Activated naive CD4-positive, alpha-beta T cell treated with anti-CD3 and anti-CD28 coated beads, Interleukin-2, amount 10 ng/mL, durations not matched to agents 7 days and 5 days (primary cell): ENCODE results near the gene NPTN.

Experiments used
- CTCF ChIA-PET: fragments of 350-600 bp; sonication (Branson Sonifier 250); formaldehyde crosslinking; loops from one replicate; lab custom pipeline; 2021; ENCODE audit warnings: antibody characterized with exemption; lab: Charles Lee
- DNase-seq: peaks from one replicate; pipeline ENCODE4 v3.0.0-alpha.2; 2020
- H3K27ac Mint-ChIP-seq: one replicate; pipeline ENCODE4 v1.8.0; 2021; ENCODE audit warnings: mild to moderate bottlenecking, moderate library complexity, mixed read lengths
- H3K27me3 Mint-ChIP-seq: one replicate; pipeline ENCODE4 v1.8.0; 2021; ENCODE audit warnings: mild to moderate bottlenecking, mixed read lengths
- H3K36me3 Mint-ChIP-seq: one replicate; pipeline ENCODE4 v1.8.0; 2021; ENCODE audit warnings: mixed read lengths
- H3K4me1 Mint-ChIP-seq: one replicate; pipeline ENCODE4 v1.8.0; 2021; ENCODE audit warnings: mixed read lengths
- H3K4me3 Mint-ChIP-seq: one replicate; pipeline ENCODE4 v1.8.0; 2021; ENCODE audit warnings: mild to moderate bottlenecking, moderate library complexity, mixed read lengths
- H3K9me3 Mint-ChIP-seq: one replicate; pipeline ENCODE4 v1.8.0; 2021; ENCODE audit warnings: mixed read lengths

NPTN gene

DNA sequence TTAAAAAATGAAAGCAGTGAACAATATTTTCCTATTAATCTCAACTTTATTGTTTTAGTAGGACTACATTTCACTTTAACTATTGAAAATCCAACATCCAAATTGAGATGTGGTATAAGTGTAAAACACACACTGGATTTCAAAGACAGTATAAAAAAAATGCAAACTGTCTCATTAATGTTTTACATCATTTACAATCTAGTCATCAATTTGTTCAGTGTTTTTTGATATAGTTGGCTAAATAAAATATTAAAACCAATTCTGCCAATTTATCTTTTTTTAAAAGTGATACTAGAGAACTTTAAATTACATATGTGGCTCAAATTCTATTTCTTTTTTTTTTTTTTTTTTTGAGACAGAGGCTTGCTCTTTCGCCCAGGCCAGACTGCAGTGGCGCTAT is 95.1 kb downstream of the NPTN start:
- Mint-ChIP-seq H3K36me3 (no peaks in the 10 kb centered on the region), H3K27me3 (no peaks in the 10 kb centered on the region), H3K4me3 (no peak overlapping the region), H3K4me1 (no peaks in the 10 kb centered on the region), H3K27ac (no peak overlapping the region), H3K9me3 (no peaks in the 10 kb centered on the region)
- no peak for DNase-seq
- CTCF ChIA-PET, result no interaction called here

DNA sequence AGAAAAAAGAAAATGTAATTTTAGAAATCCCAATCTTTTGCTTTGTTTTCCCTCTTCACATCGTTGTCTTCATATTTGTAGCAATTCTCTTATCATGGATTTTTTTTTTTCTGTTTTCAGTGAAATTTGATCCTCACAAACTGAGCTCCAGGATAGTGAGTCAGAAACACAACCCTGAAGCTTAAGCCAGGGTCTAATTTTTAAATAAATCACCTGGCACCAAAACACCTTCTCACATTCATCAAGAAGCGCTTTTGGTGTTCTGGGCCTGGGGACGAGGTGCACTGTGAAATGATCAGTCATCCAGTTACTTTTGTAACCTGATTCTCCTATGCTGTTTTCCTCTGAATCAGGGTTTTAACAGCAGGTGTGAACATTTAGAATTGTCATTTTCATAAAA is 102.5 kb downstream of the NPTN start:
- CTCF ChIA-PET, result no interaction called here
- H3K27me3 Mint-ChIP-seq, result peaks cover 4% of the 10 kb centered on the region
- H3K27ac Mint-ChIP-seq, result no peak overlapping the region
- H3K36me3 Mint-ChIP-seq, result no peaks in the 10 kb centered on the region
- H3K4me3 Mint-ChIP-seq, result no peak overlapping the region
- no peaks in the 10 kb centered on the region for H3K4me1 Mint-ChIP-seq
- H3K9me3 Mint-ChIP-seq, result no peaks in the 10 kb centered on the region
- DNase-seq, result no peak

DNA sequence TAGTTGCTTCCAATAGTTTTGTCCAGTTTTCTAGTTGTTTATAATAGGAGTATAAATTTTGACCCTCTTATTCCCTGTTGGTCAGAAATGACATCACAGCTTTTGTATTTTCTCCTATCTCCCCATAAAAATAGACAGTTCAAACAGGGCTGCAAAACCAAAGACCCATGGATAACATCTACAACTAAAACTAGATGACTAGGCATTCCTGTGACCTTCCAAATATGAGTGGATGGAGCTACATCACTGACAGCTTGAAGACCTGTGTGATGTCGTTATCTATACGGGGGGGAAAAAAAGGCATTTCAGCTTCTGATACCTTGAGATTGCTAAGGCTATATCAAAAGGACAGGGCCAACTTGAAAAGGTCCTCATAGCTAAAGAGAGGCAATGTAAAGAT is 105.6 kb downstream of the NPTN start:
- CTCF ChIA-PET, result interaction anchor here (1.5 kb wide), 1 partner anchor 18 kb away, joined by 5 read pairs; no protein-coding TSS in a partner anchor
- Mint-ChIP-seq H3K4me3 (no peak overlapping the region), H3K9me3 (no peaks in the 10 kb centered on the region), H3K27me3 (peaks cover 4% of the 10 kb centered on the region), H3K27ac (no peak overlapping the region), H3K4me1 (no peaks in the 10 kb centered on the region), H3K36me3 (no peaks in the 10 kb centered on the region)
- DNase-seq, result no peak

DNA sequence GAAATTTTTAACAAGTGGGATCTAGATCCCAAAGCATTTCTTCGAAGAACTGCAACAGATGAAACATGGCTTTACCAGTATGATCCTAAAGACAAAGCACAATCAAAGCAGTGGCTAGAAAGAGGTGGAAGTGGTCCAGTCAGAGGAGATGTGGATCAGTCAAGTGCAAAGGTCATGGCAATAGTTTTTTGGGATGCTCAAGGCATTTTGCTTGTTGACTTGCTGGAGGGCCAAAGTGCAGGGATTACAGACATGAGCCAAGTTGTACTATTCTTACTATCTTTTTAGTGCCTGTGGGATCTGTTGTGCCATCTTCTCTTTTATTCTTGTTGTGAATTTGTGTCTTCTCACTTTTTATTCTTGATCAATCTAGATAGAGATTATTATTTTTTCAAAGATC is 108.3 kb downstream of the NPTN start:
- Mint-ChIP-seq H3K36me3 (no peaks in the 10 kb centered on the region), H3K4me1 (no peaks in the 10 kb centered on the region), H3K27ac (no peak overlapping the region), H3K27me3 (peaks cover 4% of the 10 kb centered on the region), H3K9me3 (no peaks in the 10 kb centered on the region), H3K4me3 (no peak overlapping the region)
- CTCF ChIA-PET, result no interaction called here
- no peak for DNase-seq

DNA sequence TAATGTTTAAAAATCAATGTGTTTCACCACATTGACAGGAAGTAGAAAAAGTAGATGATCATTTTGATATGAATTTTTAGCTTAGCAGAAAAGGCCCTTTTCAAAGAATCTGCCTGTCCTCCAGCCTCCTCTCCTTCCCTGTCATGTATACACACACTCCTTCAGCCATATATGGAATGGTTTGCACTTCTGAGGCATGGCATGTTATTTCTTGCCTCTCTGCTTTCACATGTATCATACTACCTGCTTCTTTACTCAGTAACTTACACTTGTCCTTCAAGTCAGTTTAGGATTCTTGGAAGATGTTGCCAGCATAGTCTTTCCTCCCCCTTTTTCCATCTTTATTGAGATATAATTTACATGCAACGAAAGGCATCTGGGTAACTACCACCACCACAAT is 111.2 kb downstream of the NPTN start:
- no peaks in the 10 kb centered on the region for H3K9me3 Mint-ChIP-seq
- H3K27ac Mint-ChIP-seq, result no peak overlapping the region
- H3K27me3 Mint-ChIP-seq, result peaks cover 1% of the 10 kb centered on the region
- CTCF ChIA-PET, result no interaction called here
- H3K36me3 Mint-ChIP-seq, result no peaks in the 10 kb centered on the region
- H3K4me1 Mint-ChIP-seq, result peaks cover 10% of the 10 kb centered on the region
- no peak overlapping the region for H3K4me3 Mint-ChIP-seq
- no peak for DNase-seq

DNA sequence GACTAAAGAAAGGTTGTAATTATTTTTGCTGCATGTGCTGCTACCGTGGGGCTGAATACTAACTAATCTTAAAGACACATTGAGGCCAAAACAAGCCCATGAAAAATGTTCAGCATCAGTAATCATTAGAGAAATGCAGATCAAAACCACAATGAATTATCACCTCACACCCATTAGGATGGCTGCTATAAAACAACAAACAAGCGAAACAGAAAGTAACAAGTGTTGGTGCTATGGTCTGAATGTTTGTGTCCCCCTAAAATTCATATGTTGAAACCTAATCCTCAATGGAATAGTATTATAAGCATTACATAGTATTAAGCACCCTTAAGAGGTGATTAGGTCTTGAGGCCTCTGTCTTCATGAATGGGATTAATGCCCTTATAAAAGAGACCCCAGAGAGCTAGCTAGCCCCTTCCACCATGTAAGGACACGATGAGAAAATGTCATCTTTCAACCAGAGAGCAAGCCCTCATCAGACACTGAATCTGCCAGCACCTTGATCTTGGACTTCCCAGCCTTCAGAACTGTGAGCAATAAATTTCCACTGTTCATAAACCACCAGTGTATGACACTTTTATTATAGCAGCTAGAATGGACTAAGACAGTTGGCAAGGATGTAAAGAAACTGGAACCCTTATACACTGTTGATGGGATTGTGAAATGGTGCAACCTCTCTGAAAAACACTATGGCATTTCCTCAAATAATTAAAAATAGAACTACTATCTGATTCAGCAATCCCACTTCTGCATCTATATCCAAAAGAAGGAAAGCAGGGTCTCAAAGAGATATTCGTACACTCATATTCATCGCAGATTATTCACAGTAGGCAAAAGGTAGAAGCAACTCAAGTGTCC is 114.1 kb downstream of the NPTN start:
- CTCF ChIA-PET, result interaction anchor here (1.0 kb wide), 1 partner anchor 117 kb away, joined by 3 read pairs; no protein-coding TSS in a partner anchor
- peaks cover 13% of the 10 kb centered on the region for H3K4me1 Mint-ChIP-seq
- H3K27ac Mint-ChIP-seq, result no peak overlapping the region
- no peak for DNase-seq
- no peaks in the 10 kb centered on the region for H3K36me3 Mint-ChIP-seq
- H3K9me3 Mint-ChIP-seq, result no peaks in the 10 kb centered on the region
- no peak overlapping the region for H3K4me3 Mint-ChIP-seq
- H3K27me3 Mint-ChIP-seq, result no peaks in the 10 kb centered on the region

DNA sequence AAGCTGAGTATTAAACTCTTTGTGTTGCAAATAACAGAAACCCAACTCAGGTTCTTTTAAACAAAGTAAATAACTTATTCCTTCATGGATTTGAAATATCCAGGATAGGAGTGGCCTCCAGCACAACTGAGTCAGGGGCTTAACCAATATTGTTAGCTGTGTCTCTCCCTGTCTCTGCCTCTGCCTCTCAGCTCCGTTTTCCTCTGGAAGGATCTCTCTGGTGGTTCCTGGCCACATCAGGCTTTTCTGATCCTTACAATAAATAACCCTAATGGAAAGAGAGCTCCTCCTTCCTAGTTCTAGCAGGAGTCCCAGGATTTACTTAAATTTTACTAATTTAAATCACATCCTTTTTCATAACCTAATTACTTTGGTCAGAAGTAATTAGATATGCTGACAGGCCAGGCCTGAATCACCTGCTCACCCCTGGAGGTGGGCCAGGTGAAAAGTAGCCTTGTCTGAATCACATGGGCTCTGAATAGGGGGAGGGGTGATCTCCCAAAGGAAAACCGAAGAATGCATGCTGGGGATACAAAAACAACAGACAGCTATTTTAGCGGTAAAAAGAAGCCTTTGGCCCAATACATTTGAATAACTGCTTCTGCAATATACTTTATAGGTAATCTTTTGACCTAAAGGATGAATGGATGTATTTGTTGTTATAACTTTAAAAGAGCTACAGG is 114.9 kb downstream of the NPTN start:
- H3K36me3 Mint-ChIP-seq, result no peaks in the 10 kb centered on the region
- H3K9me3 Mint-ChIP-seq, result no peaks in the 10 kb centered on the region
- H3K4me3 Mint-ChIP-seq, result no peak overlapping the region
- CTCF ChIA-PET, result interaction anchor here (1.0 kb wide), 1 partner anchor 118 kb away, joined by 3 read pairs; no protein-coding TSS in a partner anchor
- no peak overlapping the region for H3K27ac Mint-ChIP-seq
- DNase-seq, result no peak
- no peaks in the 10 kb centered on the region for H3K27me3 Mint-ChIP-seq
- peaks cover 13% of the 10 kb centered on the region for H3K4me1 Mint-ChIP-seq

DNA sequence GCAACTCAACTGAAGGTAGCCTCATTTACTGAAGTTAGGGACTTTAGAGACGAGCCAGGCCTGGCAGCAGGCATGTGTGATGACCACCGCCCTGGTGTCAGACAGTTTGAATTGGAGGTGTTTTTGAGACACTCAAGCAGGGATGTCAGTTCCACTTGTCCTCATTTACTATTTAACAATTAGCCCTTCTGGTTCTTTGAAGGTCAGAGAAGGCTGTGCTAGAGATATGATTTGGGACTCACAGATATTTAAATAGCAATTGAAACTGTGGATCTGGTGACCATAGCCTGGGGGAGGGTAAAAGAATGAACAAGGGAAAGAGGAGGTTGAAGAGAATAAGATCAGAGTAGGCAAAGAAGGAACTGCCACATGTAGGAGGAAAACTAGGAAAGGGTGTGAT is 115.6 kb downstream of the NPTN start:
- Mint-ChIP-seq H3K27ac (no peak overlapping the region), H3K4me1 (peaks cover 13% of the 10 kb centered on the region), H3K9me3 (no peaks in the 10 kb centered on the region), H3K27me3 (no peaks in the 10 kb centered on the region), H3K36me3 (no peaks in the 10 kb centered on the region), H3K4me3 (no peak overlapping the region)
- DNase-seq, result no peak
- CTCF ChIA-PET, result interaction anchor here (1.0 kb wide), 1 partner anchor 119 kb away, joined by 3 read pairs; no protein-coding TSS in a partner anchor

DNA sequence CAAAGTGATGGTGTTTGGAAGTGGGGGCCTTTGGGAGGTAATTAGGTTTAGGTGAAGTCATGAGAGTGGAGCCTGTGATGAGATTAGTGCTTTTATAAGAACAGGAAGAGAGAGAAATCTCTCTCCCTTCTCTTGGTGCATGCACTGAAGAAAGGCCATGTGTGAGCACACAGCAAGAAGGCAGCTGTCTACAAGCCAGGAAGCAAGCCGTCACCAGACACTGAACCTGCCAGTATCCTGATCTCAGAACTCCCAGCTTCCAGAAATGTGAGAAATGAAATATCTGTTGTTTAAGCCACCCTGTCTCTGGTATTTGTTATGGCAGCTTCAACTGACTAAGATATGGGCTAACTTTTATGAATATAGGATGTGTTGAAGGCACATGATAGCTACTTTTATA is 117.7 kb downstream of the NPTN start:
- Mint-ChIP-seq H3K4me1 (peaks cover 13% of the 10 kb centered on the region), H3K27ac (no peak overlapping the region)

More for the DNA sequence above, 117.7 kb downstream of the NPTN start:
- Mint-ChIP-seq H3K36me3 (no peaks in the 10 kb centered on the region), H3K4me3 (no peak overlapping the region), H3K27me3 (no peaks in the 10 kb centered on the region), H3K9me3 (no peaks in the 10 kb centered on the region)
- CTCF ChIA-PET, result no interaction called here
- no peak for DNase-seq
